Ramos (cell line): Measurements from ENCODE around the gene DVL1.
"Not testable (repeated sequence)": the region's sequence is repeated elsewhere in the genome, so short reads cannot be mapped to it uniquely, and the experiment has no call there.

ENCODE experiments used
- in situ Hi-C: fragments of 300-500 bp; cut with MboI; formaldehyde crosslinking; loops from one replicate; pipeline ENCODE4 v1.14.3; 2022; ENCODE audit warnings: low sequenced_read_pairs; ENCODE audit not compliant: unreplicated experiment

Gene DVL1

GRCh38 chr1:1349256-1350012 is at the start of gene DVL1:
Gene DVL1, minus strand, starts transcription at chr1:1349418. Its CDS starts 353 bp downstream, at chr1:1349065.
- in situ Hi-C loops, result no loop called here

- in situ Hi-C loops, result no loop called here
Observed at GRCh38 chr1:1398677-1399186, 49.5 kb upstream of the DVL1 start.

GRCh38 chr1:1397839-1398523 is 48.8 kb upstream of the DVL1 start:
- in situ Hi-C loops, result no loop called here

- in situ Hi-C loops, result no loop called here
Observed at GRCh38 chr1:1395166-1395565, 45.9 kb upstream of the DVL1 start.

- in situ Hi-C loops, result no loop called here
Observed at GRCh38 chr1:1394116-1394515, 44.9 kb upstream of the DVL1 start.

- in situ Hi-C loops, result no loop called here
Observed at GRCh38 chr1:1393428-1393827, 44.2 kb upstream of the DVL1 start.

GRCh38 chr1:1393014-1393413 is 43.8 kb upstream of the DVL1 start:
- in situ Hi-C loops, result no loop called here

- in situ Hi-C loops, result no loop called here
Observed at GRCh38 chr1:1391225-1391624, 42.0 kb upstream of the DVL1 start.

GRCh38 chr1:1390675-1391074 is 41.5 kb upstream of the DVL1 start:
- in situ Hi-C loops, result no loop called here

GRCh38 chr1:1388078-1388472 is 38.9 kb upstream of the DVL1 start:
- in situ Hi-C loops, result no loop called here

- in situ Hi-C loops, result no loop called here
Observed at GRCh38 chr1:1387098-1388077, 38.2 kb upstream of the DVL1 start.

GRCh38 chr1:1385931-1386330 is 36.7 kb upstream of the DVL1 start:
- in situ Hi-C loops, result no loop called here

- in situ Hi-C loops, result not testable (repeated sequence)
Observed at GRCh38 chr1:1385339-1385738, 36.1 kb upstream of the DVL1 start.

- in situ Hi-C loops, result no loop called here
Observed at GRCh38 chr1:1381294-1381693, 32.1 kb upstream of the DVL1 start.

- in situ Hi-C loops, result no loop called here
Observed at GRCh38 chr1:1380860-1381259, 31.6 kb upstream of the DVL1 start.

GRCh38 chr1:1377540-1378205 is 28.5 kb upstream of the DVL1 start:
- in situ Hi-C loops, result no loop called here

GRCh38 chr1:1376551-1377226 is 27.5 kb upstream of the DVL1 start:
- in situ Hi-C loops, result no loop called here

- in situ Hi-C loops, result no loop called here
Observed at GRCh38 chr1:1374929-1375662, 25.9 kb upstream of the DVL1 start, which contains the start of gene AURKAIP1. Gene AURKAIP1, minus strand, starts transcription at chr1:1375207. Its CDS starts 451 bp downstream, at chr1:1374756.

- in situ Hi-C loops, result no loop called here
Observed at GRCh38 chr1:1374589-1374928, 25.3 kb upstream of the DVL1 start.
